Hindlimb muscle (tissue), 1 donor: ENCODE data around the gene TIMM22. TPM values are rescaled to one million over a fixed set of nuclear protein-coding genes. Genes with fewer than 3 reads are reported as not detected.
A peak's percentile ranks its signal among the peaks of the same experiment; 100 is the strongest.
"Not testable (repeated sequence)": the region's sequence is repeated elsewhere in the genome, so short reads cannot be mapped to it uniquely, and the experiment has no call there.

Source experiments
- DNase-seq: peaks from one replicate; pipeline ENCODE4 v3.0.0-alpha.2; 2013
- polyA plus RNA-seq: library from polyadenylated mRNA; unstranded; fragments of 120-200 nt; gene quantifications from one replicate; pipeline ENCODE4 v1.2.1, GENCODE V29; 2013; ENCODE audit not compliant: insufficient read length

Gene TIMM22
- polyA plus RNA-seq, 1 donor, result 14.9 TPM

- DNase-seq, result peak; percentile 70
Measured at GRCh38 chr17:1039511-1040215, 42.7 kb downstream of the TIMM22 start.

- DNase-seq, result no peak
Measured at GRCh38 chr17:1040216-1040600, 43.3 kb downstream of the TIMM22 start.

- no peak for DNase-seq
Measured at GRCh38 chr17:1041746-1042145, 44.8 kb downstream of the TIMM22 start.

- no peak for DNase-seq
Measured at GRCh38 chr17:1042486-1042885, 45.6 kb downstream of the TIMM22 start.

- no peak for DNase-seq
Measured at GRCh38 chr17:1043601-1044251, 46.8 kb downstream of the TIMM22 start.

GRCh38 chr17:1044387-1045009 is 47.6 kb downstream of the TIMM22 start:
- DNase-seq, result not testable (repeated sequence)

- DNase-seq, result no peak
Measured at GRCh38 chr17:1045456-1045855, 48.5 kb downstream of the TIMM22 start.

GRCh38 chr17:1047177-1047878 is 50.4 kb downstream of the TIMM22 start:
- DNase-seq, result no peak

GRCh38 chr17:1047879-1048470 is 51.0 kb downstream of the TIMM22 start:
- no peak for DNase-seq

GRCh38 chr17:1048516-1049115 is 51.7 kb downstream of the TIMM22 start:
- DNase-seq, result not testable (repeated sequence)

GRCh38 chr17:1049446-1050225 is 52.7 kb downstream of the TIMM22 start:
- DNase-seq, result no peak

- no peak for DNase-seq
Measured at GRCh38 chr17:1050246-1050995, 53.5 kb downstream of the TIMM22 start.

GRCh38 chr17:1050996-1051925 is 54.3 kb downstream of the TIMM22 start:
- no peak for DNase-seq

Other genes starting within 250 kb of the TIMM22 start
- 15.4 TPM for gene GEMIN4, start 244.9 kb upstream of the TIMM22 start, polyA plus RNA-seq
- gene GLOD4, start 214.8 kb upstream of the TIMM22 start, polyA plus RNA-seq, result 57.9 TPM
- gene MRM3, start 214.8 kb upstream of the TIMM22 start, polyA plus RNA-seq, result 15.4 TPM
- gene NXN, start 17.4 kb upstream of the TIMM22 start, polyA plus RNA-seq, result 63.7 TPM
- gene ABR, start 182.9 kb downstream of the TIMM22 start, polyA plus RNA-seq, result 32.7 TPM